Uterus (tissue), 4 donors: ENCODE results near the gene SLC46A3. TPM values are rescaled to one million over a fixed set of nuclear protein-coding genes. Genes with fewer than 3 reads are reported as not detected.

ENCODE experiments used
- DNase-seq, 2 donors: peaks; one replicate each; pipeline ENCODE4 v3.0.0-alpha.2; 2019 to 2020
- H3K27ac ChIP-seq, 2 donors: fragments of 200-600 bp; sonication (generic); 1 replicate in 1 of 2; 2 replicates in 1 of 2; pipeline ENCODE4 v1.5.1; 2016 to 2018
- H3K27me3 ChIP-seq, 2 donors: fragments of 200-600 bp; sonication (generic); one replicate each; pipeline ENCODE4 v1.5.1; 2018 to 2019; ENCODE audit warnings: control low read depth in 1 of 2
- H3K36me3 ChIP-seq, 2 donors: fragments of 200-600 bp; sonication (generic); one replicate each; pipeline ENCODE4 v1.5.1; 2019; ENCODE audit warnings: control low read depth in 1 of 2
- H3K4me1 ChIP-seq, 2 donors: fragments of 200-600 bp; sonication (generic); one replicate each; pipeline ENCODE4 v1.5.1; 2018 to 2019; ENCODE audit warnings: control low read depth in 1 of 2
- H3K4me3 ChIP-seq, 2 donors: fragments of 200-600 bp; sonication (generic); 1 replicate in 1 of 2; 2 replicates in 1 of 2; pipeline ENCODE4 v1.5.1; 2018 to 2019; ENCODE audit warnings: mild to moderate bottlenecking in 1 of 2
- H3K9me3 ChIP-seq, 2 donors: fragments of 200-600 bp; sonication (generic); one replicate each; pipeline ENCODE4 v1.5.1; 2019; ENCODE audit warnings: control low read depth in 1 of 2
- CTCF ChIP-seq, 4 experiments: fragments of 200-600 bp in 2 of 4; fragments of 450-650 bp in 2 of 4; sonication (generic) in 2 of 4; IDR thresholded peaks; one replicate each; pipeline ENCODE4 v1.5.1; 2016 to 2019; ENCODE audit warnings: antibody characterized with exemption in 4 of 4, mild to moderate bottlenecking in 2 of 4, moderate library complexity in 1 of 4
- POLR2A ChIP-seq, 2 donors: fragments of 450-650 bp; IDR thresholded peaks; one replicate each; pipeline ENCODE4 v1.6.1; 2016; ENCODE audit warnings: antibody characterized with exemption in 2 of 2, mild to moderate bottlenecking in 1 of 2, moderate library complexity in 1 of 2
- intact Hi-C: fragments of 100-400 bp; cut with DNase I; formaldehyde crosslinking; loops from one replicate; pipeline ENCODE4 v1.15.1; 2023; ENCODE audit warnings: low total_unique reads
- small RNA-seq: library from RNA; depleted of rRNA; stranded (forward); fragments of <200 nt; gene quantifications from one replicate; pipeline ENCODE3, GENCODE V24; 2016
- total RNA-seq, 4 donors: library from RNA; depleted of rRNA in 3 of 4; stranded (reverse); fragments of >200 nt in 3 of 4; gene quantifications; one replicate each; pipeline versions ENCODE4 v1.1.0 to v1.2.4, GENCODE V29; 2014 to 2023
- donor health status: DM: yes; HTN: yes; CAD: no.

Gene SLC46A3
- total RNA-seq, 4 donors from 2014 or later = 2.3 to 12.1 (median 5.9) TPM

DNA sequence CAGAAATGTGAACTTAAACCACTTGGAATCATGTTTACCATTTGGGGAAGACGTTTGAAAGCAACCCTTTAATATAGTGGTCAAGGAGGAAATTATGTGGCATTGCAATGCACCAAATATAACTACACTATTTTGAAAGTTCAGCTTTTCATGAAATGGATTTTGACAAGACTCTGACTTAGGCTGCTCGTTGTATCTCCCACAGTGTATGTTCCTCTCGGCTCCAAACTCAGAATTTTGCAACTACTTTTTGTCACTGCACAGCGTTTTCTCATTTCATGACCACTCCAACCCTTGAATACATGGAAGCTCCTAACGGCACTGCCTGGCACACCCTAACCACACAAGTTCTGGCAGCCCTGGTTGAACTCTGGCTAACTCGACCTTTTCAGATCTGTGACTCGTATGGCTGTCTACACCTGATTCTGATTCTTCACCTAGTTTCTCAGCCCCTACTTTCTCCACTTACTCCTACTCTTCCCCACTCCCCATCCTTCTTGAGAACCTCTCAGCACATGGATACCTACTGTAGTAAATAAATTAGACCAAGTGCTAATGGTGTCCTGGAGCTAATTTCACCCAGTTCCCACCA is 66.9 kb downstream of the SLC46A3 start:
- H3K36me3 ChIP-seq = no peaks in the 10 kb centered on the region
- H3K27ac ChIP-seq = no peak overlapping the region
- no peak for TF ChIP-seq CTCF (IDR thresholded peaks at IDR 0.05)
- no peaks in the 10 kb centered on the region for H3K4me1 ChIP-seq
- intact Hi-C loops = no loop called here
- no peaks in the 10 kb centered on the region for H3K27me3 ChIP-seq
- H3K9me3 ChIP-seq = no peaks in the 10 kb centered on the region
- no peak for DNase-seq
- H3K4me3 ChIP-seq = no peak overlapping the region

DNA sequence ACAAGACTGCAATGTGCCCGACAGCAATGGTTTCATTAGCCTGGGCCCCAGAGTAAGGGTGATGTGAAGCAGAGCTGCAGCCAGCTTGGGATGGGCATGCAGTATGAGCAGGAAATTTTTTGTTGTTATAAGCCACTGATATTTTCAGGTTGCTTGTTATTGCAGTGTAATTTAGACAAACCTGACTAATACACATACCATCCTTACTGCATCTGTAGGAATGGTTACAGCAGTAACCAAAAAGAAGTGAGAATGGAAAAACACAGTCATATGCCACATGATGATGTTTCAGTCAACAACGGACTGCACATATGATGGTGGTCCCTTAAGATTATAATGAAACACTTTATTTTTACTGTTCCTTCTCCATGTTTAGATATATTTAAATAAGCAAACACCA is 68.5 kb downstream of the SLC46A3 start:
- Histone ChIP-seq H3K27me3 (no peaks in the 10 kb centered on the region), H3K27ac (no peak overlapping the region), H3K4me3 (no peak overlapping the region), H3K9me3 (no peaks in the 10 kb centered on the region), H3K4me1 (no peaks in the 10 kb centered on the region), H3K36me3 (no peaks in the 10 kb centered on the region)
- no peak for DNase-seq
- TF ChIP-seq CTCF (IDR thresholded peaks at IDR 0.05) (no peak), POLR2A (IDR thresholded peaks at IDR 0.05) (no peak)
- intact Hi-C loops = no loop called here

Small RNA genes within 50 kb of the gene (small RNA-seq; reads per million reads assigned to genes)
- gene RNU6-53P = not detected

Other genes with a start within 250 kb of the SLC46A3 start
- gene FLT1, start 223.8 kb downstream of the SLC46A3 start, total RNA-seq = 10 to 100 TPM; 53.2 to 95.3 (median 62.0) TPM
- gene POMP, start 59.8 kb downstream of the SLC46A3 start, total RNA-seq = 10 to 100 TPM in 3 of 4 donors, 1 to 10 TPM in 1; 3.8 to 39.5 (median 23.7) TPM
- gene MTUS2, start 101.4 kb upstream of the SLC46A3 start, total RNA-seq = 1 to 10 TPM in 2 of 4 donors, under 1 TPM in 1, not detected in 1; 0.26 to 4.0 (median 3.6) TPM